ENCODE results near the gene PPP1R9B. TPM values are rescaled to one million over a fixed set of nuclear protein-coding genes. Genes with fewer than 3 reads are reported as not detected.
A peak's percentile ranks its signal among the peaks of the same experiment; 100 is the strongest.

Gene PPP1R9B
- total RNA-seq, 3 donors from 2014 or later = 21.8 to 24.9 (median 22.7) TPM

DNA sequence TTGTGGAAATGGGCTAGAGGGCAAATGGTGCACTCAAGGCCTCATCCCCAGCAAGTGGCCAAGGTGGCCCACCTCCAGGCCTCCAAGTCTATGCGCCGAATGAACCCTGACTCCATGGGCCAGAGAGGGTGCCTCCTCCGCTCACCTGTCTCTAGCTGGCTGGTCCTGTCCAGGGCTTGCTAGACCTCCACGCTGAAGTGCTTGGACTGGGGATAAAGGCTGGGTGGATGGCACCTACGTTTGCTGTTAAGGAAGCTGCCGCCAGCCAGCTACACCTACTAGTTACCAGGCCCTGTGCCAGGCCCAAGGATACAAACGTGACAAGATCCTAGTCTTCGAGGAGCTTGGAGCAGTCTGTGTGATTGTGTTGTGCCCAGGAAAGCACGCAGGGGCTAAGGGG is 14.6 kb upstream of the PPP1R9B start:
- no peak overlapping the region for H3K27ac ChIP-seq
- intact Hi-C loops (cut with DNase I; ENCODE audit: low total_unique reads) = no loop called here
- no peak overlapping the region for H3K4me3 ChIP-seq

DNA sequence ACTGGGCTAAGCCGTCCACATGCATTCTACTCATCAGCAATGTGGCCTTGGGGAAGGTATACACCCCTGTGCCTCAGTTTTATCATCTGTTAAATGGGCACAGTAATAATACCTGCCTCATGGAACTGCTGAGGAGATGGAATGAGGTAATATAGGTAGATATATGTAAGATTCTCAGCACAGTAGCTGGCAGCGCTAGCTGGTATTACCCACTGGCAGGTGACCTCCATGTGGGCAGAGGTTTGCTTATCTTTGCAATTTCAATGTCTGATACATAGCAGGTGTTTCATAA is 14.2 kb upstream of the PPP1R9B start:
- TF ChIP-seq, protein P1, sequence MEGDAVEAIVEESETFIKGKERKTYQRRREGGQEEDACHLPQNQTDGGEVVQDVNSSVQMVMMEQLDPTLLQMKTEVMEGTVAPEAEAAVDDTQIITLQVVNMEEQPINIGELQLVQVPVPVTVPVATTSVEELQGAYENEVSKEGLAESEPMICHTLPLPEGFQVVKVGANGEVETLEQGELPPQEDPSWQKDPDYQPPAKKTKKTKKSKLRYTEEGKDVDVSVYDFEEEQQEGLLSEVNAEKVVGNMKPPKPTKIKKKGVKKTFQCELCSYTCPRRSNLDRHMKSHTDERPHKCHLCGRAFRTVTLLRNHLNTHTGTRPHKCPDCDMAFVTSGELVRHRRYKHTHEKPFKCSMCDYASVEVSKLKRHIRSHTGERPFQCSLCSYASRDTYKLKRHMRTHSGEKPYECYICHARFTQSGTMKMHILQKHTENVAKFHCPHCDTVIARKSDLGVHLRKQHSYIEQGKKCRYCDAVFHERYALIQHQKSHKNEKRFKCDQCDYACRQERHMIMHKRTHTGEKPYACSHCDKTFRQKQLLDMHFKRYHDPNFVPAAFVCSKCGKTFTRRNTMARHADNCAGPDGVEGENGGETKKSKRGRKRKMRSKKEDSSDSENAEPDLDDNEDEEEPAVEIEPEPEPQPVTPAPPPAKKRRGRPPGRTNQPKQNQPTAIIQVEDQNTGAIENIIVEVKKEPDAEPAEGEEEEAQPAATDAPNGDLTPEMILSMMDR (IDR thresholded peaks at IDR 0.05) = no peak
- TF ChIP-seq POLR2AphosphoS5 (IDR thresholded peaks at IDR 0.05) = no peak
- no peak for TF ChIP-seq POLR2A (IDR thresholded peaks at IDR 0.05)

More for the DNA sequence above, 14.6 kb upstream of the PPP1R9B start:
- Histone ChIP-seq H3K4me1 (peaks cover 0 to 7% of the 10 kb centered on the region in 2 donors), H3K9me3 (no peaks in the 10 kb centered on the region), H3K36me3 (no peaks in the 10 kb centered on the region), H3K27me3 (no peaks in the 10 kb centered on the region)
- no peak for DNase-seq (ENCODE audit: low spot score in 2 of 2)
- TF ChIP-seq, protein P1 (IDR thresholded peaks at IDR 0.05) = no peak
- no peak for TF ChIP-seq POLR2A (IDR thresholded peaks at IDR 0.05)
- no peak for TF ChIP-seq POLR2AphosphoS5 (IDR thresholded peaks at IDR 0.05)

DNA sequence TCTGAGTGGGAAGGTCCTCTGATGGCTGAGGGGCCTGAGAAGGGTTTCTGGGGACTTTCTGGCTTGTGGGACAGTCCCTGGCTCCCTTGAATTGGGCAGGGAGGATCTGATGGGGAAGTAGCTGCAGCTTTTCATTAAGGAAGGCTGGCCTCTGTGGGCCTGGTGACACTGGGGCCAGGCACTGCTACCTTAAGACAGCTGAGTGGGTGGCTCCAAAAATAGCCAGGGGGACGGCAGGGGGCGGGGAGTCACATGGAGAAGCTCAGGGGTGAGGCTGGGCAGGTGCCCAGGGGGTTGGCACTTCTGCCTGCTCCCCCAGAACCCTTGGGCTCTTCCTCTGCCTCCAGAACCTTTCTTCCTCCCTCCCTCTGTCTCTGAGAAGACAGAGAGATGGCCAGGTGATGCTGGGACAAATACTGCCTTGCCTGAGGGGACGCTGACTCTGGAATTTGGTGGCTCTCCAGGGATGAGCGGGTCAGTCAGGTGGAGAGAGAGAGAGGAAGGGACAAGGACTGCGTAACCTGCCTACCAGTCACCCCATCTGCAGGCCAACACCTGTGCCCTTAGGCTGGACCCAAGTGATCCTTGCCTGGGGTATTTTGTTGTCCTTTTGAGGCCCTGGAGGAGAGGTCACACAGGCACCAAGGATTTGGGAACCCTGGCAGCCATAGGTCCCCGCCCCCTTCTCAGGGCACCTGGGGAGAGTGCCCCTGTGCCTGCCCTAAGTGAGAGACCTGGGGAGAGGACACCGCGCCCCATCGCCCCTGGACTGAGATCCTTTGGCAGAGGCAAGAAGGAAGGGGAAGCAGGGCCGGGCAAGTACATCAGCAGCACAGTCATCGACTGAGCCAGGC is 13.6 kb upstream of the PPP1R9B start:
- H3K27ac ChIP-seq = peak overlapping the region; percentile 29 to 60
- no peaks in the 10 kb centered on the region for H3K9me3 ChIP-seq
- intact Hi-C loops (cut with DNase I; ENCODE audit: low total_unique reads) = no loop called here
- no peaks in the 10 kb centered on the region for H3K36me3 ChIP-seq
- peaks cover 0 to 7% of the 10 kb centered on the region in 2 donors for H3K4me1 ChIP-seq
- TF ChIP-seq, protein P1 (IDR thresholded peaks at IDR 0.05) = no peak
- TF ChIP-seq POLR2AphosphoS5 (IDR thresholded peaks at IDR 0.05) = no peak
- no peak for TF ChIP-seq POLR2A (IDR thresholded peaks at IDR 0.05)
- peak in 1 of 2 donors; percentile 81 for DNase-seq (ENCODE audit: low spot score in 2 of 2)
- no peak overlapping the region for H3K4me3 ChIP-seq
- H3K27me3 ChIP-seq = no peaks in the 10 kb centered on the region

More for the DNA sequence above, 14.2 kb upstream of the PPP1R9B start:
- no peak for DNase-seq (ENCODE audit: low spot score in 2 of 2)
- intact Hi-C loops (cut with DNase I; ENCODE audit: low total_unique reads) = no loop called here
- Histone ChIP-seq H3K27me3 (no peaks in the 10 kb centered on the region), H3K4me3 (no peak overlapping the region), H3K36me3 (no peaks in the 10 kb centered on the region), H3K9me3 (no peaks in the 10 kb centered on the region), H3K27ac (peak overlapping the region; percentile 29 to 60), H3K4me1 (peaks cover 0 to 7% of the 10 kb centered on the region in 2 donors)

DNA sequence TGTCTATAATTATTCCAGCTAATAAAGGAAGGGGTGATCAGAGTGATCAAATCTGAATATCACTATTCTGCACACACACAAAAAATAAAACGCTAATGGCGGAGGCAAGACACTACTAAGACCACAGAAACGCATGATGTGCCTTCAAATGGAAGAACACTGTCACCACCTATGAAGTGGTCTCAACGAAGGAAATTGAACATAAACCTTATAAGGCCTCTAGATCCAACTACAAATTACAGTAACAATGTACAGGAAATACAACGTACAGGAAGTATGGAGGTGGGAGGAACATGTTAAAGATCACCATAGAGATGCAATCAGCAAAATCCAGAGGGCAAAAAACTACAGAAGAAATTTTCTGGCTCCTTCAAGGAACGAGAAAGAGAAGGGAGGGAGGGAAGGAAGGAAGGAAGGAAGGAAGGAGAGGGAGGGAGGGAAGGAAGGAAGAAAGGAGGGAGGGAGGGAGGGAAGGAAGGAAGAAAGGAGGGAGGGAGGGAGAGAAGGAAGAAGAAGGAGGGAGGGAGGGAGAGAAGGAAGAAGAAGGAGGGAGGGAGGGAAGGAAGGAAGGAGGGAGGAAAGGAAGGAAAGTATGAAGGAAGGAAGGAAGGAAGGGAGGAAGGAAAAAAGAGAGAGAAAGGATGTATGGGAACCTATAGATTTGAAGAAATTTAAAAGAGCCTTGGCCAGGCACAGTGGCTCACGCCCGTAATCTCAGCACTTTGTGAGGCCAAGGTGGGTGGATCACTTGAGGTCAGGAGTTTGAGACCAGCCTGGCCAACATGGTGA is 12.2 kb upstream of the PPP1R9B start:
- no peak for DNase-seq (ENCODE audit: low spot score in 2 of 2)
- Histone ChIP-seq H3K27me3 (no peaks in the 10 kb centered on the region), H3K9me3 (no peaks in the 10 kb centered on the region), H3K4me1 (peaks cover 0 to 7% of the 10 kb centered on the region in 2 donors), H3K27ac (no peak overlapping the region), H3K4me3 (no peak overlapping the region), H3K36me3 (no peaks in the 10 kb centered on the region)
- TF ChIP-seq, protein P1 (IDR thresholded peaks at IDR 0.05) = no peak
- TF ChIP-seq POLR2A (IDR thresholded peaks at IDR 0.05) = no peak
- no peak for TF ChIP-seq POLR2AphosphoS5 (IDR thresholded peaks at IDR 0.05)
- intact Hi-C loops (cut with DNase I; ENCODE audit: low total_unique reads) = no loop called here

DNA sequence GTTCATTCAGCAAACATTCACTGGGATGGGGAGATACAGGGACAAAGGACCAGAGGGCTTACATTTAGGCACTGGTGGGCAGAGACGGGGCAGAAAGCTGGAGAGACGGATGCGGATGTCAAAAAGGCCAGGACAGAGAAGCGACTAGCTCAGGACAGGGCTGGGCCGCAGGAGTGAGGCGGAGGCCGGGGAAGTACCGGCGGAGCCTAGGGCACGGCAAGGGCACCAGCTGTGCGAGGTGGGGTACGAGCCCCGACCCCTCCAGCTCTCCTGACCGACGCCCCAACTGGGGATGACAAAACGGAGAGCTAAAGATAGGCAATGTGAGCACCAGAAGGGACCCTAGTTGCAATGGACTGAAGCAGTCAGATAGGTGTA is 11.4 kb upstream of the PPP1R9B start:
- Histone ChIP-seq H3K27me3 (no peaks in the 10 kb centered on the region), H3K36me3 (no peaks in the 10 kb centered on the region), H3K4me1 (peaks cover 0 to 7% of the 10 kb centered on the region in 2 donors), H3K27ac (peak overlapping the region in 1 of 2 donors; percentile 71), H3K9me3 (no peaks in the 10 kb centered on the region), H3K4me3 (peak overlapping the region in 2 of 3 donors; percentile 58 to 69)
- intact Hi-C loops (cut with DNase I; ENCODE audit: low total_unique reads) = no loop called here
- TF ChIP-seq POLR2AphosphoS5 (IDR thresholded peaks at IDR 0.05) = no peak
- TF ChIP-seq, protein P1 (IDR thresholded peaks at IDR 0.05) = no peak
- no peak for TF ChIP-seq POLR2A (IDR thresholded peaks at IDR 0.05)
- DNase-seq (ENCODE audit: low spot score in 2 of 2) = no peak

All from breast epithelium (tissue), 4 donors.